ENCODE data around the gene CYP19A1.

Gene CYP19A1

DNA sequence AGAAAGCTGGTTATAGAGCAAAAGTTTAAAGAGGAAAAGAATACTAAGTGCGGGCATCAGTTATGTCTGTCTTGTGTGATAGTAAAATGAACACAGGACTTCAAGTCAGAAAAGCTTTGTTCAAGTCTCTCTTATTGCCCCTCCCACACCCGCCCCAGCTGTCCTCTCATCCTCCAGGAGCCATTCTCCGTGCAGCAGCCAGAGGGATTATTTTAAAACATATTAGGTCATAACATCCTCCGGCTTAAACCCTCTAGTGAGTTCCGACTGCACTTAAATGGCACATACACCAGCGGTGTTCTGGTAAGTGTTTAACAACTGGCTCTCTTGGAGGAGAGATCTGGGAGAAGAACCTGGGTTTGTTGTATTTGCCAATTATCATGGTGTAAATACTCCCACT, 138.9 kb downstream of the CYP19A1 start:
- in situ Hi-C loops (cut with MboI; ENCODE audit: low sequenced_read_pairs, unreplicated experiment), result no loop called here
- TF ChIP-seq, protein P1, sequence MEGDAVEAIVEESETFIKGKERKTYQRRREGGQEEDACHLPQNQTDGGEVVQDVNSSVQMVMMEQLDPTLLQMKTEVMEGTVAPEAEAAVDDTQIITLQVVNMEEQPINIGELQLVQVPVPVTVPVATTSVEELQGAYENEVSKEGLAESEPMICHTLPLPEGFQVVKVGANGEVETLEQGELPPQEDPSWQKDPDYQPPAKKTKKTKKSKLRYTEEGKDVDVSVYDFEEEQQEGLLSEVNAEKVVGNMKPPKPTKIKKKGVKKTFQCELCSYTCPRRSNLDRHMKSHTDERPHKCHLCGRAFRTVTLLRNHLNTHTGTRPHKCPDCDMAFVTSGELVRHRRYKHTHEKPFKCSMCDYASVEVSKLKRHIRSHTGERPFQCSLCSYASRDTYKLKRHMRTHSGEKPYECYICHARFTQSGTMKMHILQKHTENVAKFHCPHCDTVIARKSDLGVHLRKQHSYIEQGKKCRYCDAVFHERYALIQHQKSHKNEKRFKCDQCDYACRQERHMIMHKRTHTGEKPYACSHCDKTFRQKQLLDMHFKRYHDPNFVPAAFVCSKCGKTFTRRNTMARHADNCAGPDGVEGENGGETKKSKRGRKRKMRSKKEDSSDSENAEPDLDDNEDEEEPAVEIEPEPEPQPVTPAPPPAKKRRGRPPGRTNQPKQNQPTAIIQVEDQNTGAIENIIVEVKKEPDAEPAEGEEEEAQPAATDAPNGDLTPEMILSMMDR (IDR thresholded peaks at IDR 0.05; ENCODE audit: borderline replicate concordance, control extremely low read depth, extremely low read depth, insufficient read depth, missing control alignments), result no peak
- DNase-seq (ENCODE audit: low spot score), result no peak

DNA sequence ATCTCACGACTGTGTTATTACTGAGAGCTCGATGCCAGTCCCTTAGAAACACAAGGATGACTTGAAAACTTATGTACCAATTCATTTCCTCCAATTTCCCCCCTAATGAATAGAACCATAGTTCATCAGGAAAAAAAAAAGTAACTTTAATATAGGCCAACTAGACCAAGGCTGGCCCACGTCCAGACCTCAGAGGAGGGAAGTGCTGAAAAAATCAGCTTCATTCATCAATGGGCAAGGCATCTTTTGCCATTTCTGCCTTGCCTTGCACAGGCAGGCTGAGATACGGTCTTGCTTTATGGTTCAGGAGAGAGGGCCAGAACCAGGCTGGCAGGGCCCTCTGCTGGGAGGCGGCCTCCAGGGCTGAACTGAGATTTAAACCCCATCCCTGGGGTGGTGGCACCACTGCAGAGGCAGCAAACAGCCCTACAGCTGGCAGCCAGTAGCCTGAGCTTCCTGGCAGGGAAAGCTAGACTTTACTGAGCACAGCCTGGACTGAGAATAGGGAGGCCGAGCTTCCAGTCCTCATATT, 139.6 kb downstream of the CYP19A1 start:
- DNase-seq (ENCODE audit: low spot score), result no peak
- TF ChIP-seq, protein P1 (IDR thresholded peaks at IDR 0.05; ENCODE audit: borderline replicate concordance, control extremely low read depth, extremely low read depth, insufficient read depth, missing control alignments), result no peak
- in situ Hi-C loops (cut with MboI; ENCODE audit: low sequenced_read_pairs, unreplicated experiment), result no loop called here

DNA sequence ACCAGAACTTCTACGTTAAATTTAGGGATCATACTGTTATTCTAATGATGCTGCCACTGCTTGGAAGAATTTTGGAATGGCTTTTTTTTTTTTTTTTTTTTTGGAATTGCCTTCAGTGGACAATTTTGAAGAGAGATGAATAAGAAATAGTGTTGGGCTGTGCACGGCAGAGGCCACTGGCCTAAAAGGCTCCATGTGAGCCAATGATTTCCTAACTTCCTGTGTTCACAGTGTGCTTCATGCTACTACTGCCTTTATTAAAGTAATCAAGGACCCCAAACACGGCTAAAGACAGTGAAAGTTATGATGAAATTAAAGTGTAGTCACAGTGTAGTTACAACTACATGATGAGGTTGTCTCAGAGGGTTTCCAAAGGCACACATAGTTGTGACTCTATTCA, 142.9 kb downstream of the CYP19A1 start:
- no peak for DNase-seq (ENCODE audit: low spot score)
- in situ Hi-C loops (cut with MboI; ENCODE audit: low sequenced_read_pairs, unreplicated experiment), result no loop called here
- TF ChIP-seq, protein P1 (IDR thresholded peaks at IDR 0.05; ENCODE audit: borderline replicate concordance, control extremely low read depth, extremely low read depth, insufficient read depth, missing control alignments), result no peak

DNA sequence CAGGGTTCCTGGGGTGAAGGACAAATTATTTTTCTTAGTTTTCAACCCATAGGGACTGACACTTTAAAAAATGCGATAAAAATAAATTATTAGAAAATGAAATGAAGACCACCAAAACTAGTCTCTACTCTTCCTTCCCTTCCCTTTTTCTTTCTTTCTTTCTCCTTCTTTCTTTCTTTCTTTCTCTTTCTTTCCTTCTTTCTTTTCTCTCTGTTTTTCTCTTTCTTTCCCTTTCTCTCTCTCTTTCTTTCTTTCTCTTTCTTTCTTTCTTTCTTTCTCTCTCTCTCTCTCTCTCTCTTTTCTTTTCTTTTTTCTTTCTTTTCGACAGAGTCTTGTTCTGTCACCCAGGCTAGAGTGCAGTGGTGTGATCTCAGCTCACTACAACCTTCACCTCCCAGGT, 144.4 kb downstream of the CYP19A1 start:
- no peak for DNase-seq (ENCODE audit: low spot score)
- in situ Hi-C loops (cut with MboI; ENCODE audit: low sequenced_read_pairs, unreplicated experiment), result no loop called here
- TF ChIP-seq, protein P1 (IDR thresholded peaks at IDR 0.05; ENCODE audit: borderline replicate concordance, control extremely low read depth, extremely low read depth, insufficient read depth, missing control alignments), result no peak

DNA sequence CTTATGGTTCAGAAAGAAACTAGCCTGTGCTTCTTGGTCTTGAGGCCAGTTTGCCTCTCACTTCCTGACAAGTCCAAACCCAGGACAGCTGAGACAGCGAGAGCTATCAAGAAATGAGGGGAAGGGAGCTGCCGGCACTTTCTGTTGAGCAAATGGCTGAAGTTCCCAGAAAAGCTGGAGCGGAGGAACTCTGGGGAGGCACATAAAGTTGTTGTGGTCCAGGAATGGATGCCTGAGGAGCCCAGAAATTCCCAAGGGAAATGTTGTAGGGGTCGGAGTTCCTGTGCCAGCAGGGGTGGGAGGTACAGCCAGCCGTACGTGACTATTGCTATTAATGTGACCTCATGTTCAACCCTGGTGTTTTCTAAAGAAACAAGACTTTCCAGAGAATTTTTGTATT, 144.9 kb downstream of the CYP19A1 start:
- TF ChIP-seq, protein P1 (IDR thresholded peaks at IDR 0.05; ENCODE audit: borderline replicate concordance, control extremely low read depth, extremely low read depth, insufficient read depth, missing control alignments), result no peak
- DNase-seq (ENCODE audit: low spot score), result no peak
- in situ Hi-C loops (cut with MboI; ENCODE audit: low sequenced_read_pairs, unreplicated experiment), result no loop called here

DNA sequence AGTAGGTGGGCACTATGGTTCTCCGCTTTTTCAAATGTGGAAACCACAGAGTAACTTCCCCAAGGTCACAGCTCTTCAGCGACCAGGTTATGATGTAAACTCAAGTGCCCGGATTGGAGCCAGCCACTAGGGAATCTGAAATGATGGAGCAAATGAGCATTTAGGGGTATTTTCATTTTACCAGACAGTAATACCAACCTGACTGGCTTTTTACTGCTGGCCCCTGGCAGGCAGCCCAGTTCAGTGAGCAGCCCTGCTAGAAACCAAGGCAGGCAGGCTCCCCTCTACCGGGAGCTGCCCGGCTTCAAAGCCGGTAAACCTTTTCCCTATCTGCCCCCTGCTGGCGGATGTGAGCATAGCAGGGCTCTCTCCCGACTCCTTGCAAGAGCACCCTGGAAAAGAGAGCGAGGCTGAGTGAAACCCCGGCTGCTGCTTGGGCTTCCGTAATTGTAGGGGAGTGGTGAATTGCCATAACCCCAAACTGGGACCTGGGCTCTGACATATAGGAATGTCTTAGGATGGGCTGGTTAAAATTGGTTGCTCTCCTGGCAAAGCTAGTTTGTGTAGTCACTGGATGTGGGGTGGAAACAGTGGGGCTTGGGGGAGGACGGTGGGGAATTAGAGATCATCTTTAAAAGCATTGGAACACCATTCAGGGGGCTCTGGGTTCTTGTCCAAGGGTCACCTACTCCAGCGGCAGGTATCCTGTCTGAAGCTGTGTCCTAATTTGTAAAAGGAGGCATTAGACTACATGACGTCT, 145.7 kb downstream of the CYP19A1 start:
- TF ChIP-seq, protein P1 (IDR thresholded peaks at IDR 0.05; ENCODE audit: borderline replicate concordance, control extremely low read depth, extremely low read depth, insufficient read depth, missing control alignments), result peak; percentile 93
- DNase-seq (ENCODE audit: low spot score), result peak; percentile 69
- in situ Hi-C loops (cut with MboI; ENCODE audit: low sequenced_read_pairs, unreplicated experiment), result no loop called here

Data from GM13976 (cell line).